NOMO-1 treated with DMSO at 0.1 percent for 48 hours (cell line): ENCODE data around the gene PGK2.

Experiments used
- DNase-seq: peaks from one replicate; lab custom pipeline; 2025; ENCODE audit not compliant: unreplicated experiment; lab: John Stamatoyannopoulos, UW

Gene PGK2

DNA sequence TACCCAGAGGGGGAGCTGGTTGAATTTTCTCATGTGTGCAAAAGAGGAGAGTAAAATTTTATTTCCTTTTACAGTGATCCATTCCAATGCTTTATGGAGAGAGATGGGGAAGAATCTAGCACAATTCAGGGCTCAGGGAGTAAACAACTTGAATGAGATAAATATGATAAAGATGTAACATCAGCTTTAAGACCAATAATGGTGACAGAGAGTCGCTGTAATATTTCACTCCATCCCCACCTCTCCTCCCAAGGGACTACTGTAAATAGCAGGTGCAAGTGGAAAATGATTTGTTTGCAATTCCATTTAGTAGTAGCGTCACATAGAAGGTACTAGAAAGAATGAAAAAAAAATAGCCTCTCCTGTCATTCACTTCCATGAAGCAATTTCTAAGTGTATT lies 47.7 kb downstream of the PGK2 start:
- DNase-seq = no peak

DNA sequence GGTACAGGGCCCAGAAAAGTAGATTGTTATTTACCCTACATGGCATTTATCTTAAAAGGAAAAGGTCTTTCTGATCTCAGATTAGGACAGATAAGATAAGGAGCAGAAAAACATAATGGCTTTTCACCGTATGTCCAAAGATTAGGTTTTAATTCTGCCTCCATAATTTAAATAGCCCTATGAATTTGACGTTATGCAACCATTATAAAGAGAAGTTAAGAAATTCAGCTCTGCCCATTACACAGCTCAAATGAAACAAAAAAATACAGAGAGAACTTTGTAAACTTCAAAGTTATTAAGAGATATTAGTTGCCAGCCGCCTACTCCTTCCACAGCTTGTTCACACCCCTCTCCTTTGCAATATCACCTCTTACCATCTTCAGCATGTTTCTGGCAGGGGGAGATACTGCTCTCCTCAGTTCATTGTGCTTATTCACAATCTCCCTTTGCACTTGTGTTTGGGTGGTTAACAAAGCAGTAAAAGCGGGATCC lies 51.0 kb downstream of the PGK2 start:
- DNase-seq = no peak
